Activated naive CD4-positive, alpha-beta T cell treated with anti-CD3 and anti-CD28 coated beads for 36 hours (primary cell): Measurements from ENCODE around the gene FIZ1. TPM values are rescaled to one million over a fixed set of nuclear protein-coding genes. Genes with fewer than 3 reads are reported as not detected.

ENCODE experiments used
- CTCF ChIA-PET: fragments of 350-600 bp; sonication (Branson Sonifier 250); formaldehyde crosslinking; loops from one replicate; lab custom pipeline; 2021; ENCODE audit warnings: antibody characterized with exemption; lab: Charles Lee
- DNase-seq: peaks from one replicate; pipeline ENCODE4 v3.0.0-alpha.2; 2020
- H3K27ac Mint-ChIP-seq: one replicate; pipeline ENCODE4 v1.8.0; 2021; ENCODE audit warnings: mild to moderate bottlenecking, mixed read lengths
- H3K27me3 Mint-ChIP-seq: one replicate; pipeline ENCODE4 v1.8.0; 2021; ENCODE audit warnings: low read depth, mixed read lengths
- H3K36me3 Mint-ChIP-seq: one replicate; pipeline ENCODE4 v1.8.0; 2021; ENCODE audit warnings: low read depth, mixed read lengths
- H3K4me1 Mint-ChIP-seq: one replicate; pipeline ENCODE4 v1.8.0; 2021; ENCODE audit warnings: low read depth, mixed read lengths
- H3K4me3 Mint-ChIP-seq: one replicate; pipeline ENCODE4 v1.8.0; 2021; ENCODE audit warnings: mild to moderate bottlenecking, moderate library complexity, mixed read lengths
- H3K9me3 Mint-ChIP-seq: one replicate; pipeline ENCODE4 v1.8.0; 2021; ENCODE audit warnings: mixed read lengths
- intact Hi-C: fragments of 100-400 bp; cut with micrococcal nuclease; formaldehyde crosslinking; loops from one replicate; pipeline ENCODE4 v1.15.1; 2023
- total RNA-seq, 2 experiments: library from RNA; stranded (reverse); gene quantifications; one replicate each; pipeline ENCODE4 v1.2.3, GENCODE V29; 2021

The FIZ1 gene
- total RNA-seq, 2 experiments from 2014 or later = 12.8 to 14.8 TPM

DNA sequence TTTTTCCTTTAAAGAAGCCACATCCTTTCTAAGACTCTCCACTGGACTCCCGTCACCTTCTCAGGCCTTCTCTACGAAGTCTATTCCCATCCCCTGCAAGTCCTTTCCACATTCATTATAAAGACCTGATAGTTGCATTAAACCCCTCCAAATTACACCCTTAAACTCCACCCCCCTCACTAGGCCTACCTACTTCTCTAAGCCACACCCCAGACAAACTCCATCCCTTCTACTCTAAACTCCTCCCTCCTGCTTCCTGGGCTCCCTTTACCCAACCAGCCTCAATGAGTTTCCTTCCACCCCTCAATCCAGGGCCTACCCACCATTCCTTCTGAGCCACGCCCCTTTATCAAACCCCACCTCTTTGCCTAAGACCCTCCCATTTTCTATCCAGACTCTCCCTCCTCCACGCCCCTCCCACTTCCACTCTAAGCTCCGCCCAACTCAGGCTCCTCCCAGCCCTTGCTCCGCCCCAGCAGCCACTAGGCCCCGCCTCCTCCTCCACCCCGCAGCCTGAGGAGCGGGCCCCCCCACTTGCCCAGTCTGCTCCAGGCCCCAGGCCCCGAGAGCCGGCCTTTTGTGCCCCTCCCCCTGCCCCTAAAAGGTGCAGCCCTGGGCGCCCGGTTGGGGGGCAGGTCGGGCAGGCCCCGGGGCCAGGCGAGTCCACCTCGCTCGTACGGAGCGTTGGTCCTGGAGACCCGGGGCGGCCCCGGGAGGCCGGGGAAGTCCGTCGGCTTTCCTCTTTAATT lies 424 bp downstream of the FIZ1 start:
- intact Hi-C loops = loop anchor here (1.0 to 2.0 kb wide), 10 partner anchors 12 to 1135 kb away; partner anchors contain the start of genes KMT5C, PPP6R1, RPL28 and ZNF444
- Mint-ChIP-seq H3K36me3 (peaks cover 34% of the 10 kb centered on the region), H3K27me3 (no peaks in the 10 kb centered on the region), H3K9me3 (peaks cover 2% of the 10 kb centered on the region), H3K27ac (peak overlapping the region; percentile 99), H3K4me1 (peaks cover 27% of the 10 kb centered on the region), H3K4me3 (peak overlapping the region; percentile 88)
- CTCF ChIA-PET = interaction anchor here (0.6 to 3.7 kb wide), 6 partner anchors 11 to 96 kb away, joined by 3 to 11 read pairs (median 4); partner anchors contain the start of gene ZNF784
- DNase-seq = peak; percentile 97

DNA sequence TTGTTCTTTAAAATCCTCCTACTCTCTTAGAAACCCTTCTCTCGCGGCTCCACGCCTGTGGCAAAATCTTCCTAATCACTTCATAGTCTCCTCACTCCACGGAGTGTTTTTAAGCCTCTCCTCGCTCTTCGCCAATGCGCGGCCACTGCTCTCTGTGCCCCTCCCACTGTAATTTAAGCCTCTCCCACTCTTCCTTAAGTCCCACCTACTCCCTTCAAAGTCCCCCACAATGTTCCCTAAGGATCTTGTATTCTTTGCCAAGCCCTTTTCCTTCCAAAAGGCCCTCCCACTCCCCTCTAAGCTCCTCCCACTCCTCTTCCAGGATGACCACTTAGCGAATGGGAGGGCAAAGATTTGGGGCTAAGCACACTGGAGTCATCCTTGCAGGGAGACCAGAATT lies 1.3 kb downstream of the FIZ1 start:
- DNase-seq = no peak
- peaks cover 2% of the 10 kb centered on the region for H3K9me3 Mint-ChIP-seq
- peaks cover 21% of the 10 kb centered on the region for H3K4me1 Mint-ChIP-seq
- intact Hi-C loops = loop anchor here (2.0 kb wide), 1 partner anchor 17 kb away; the partner anchor contains the start of gene ZNF579
- H3K27me3 Mint-ChIP-seq = no peaks in the 10 kb centered on the region
- peaks cover 34% of the 10 kb centered on the region for H3K36me3 Mint-ChIP-seq
- CTCF ChIA-PET = no interaction called here
- H3K27ac Mint-ChIP-seq = no peak overlapping the region
- no peak overlapping the region for H3K4me3 Mint-ChIP-seq

- CTCF ChIA-PET = no interaction called here
- no peaks in the 10 kb centered on the region for H3K27me3 Mint-ChIP-seq
- no peak for DNase-seq
- H3K9me3 Mint-ChIP-seq = peaks cover 2% of the 10 kb centered on the region
- H3K4me1 Mint-ChIP-seq = peaks cover 21% of the 10 kb centered on the region
- H3K36me3 Mint-ChIP-seq = peaks cover 34% of the 10 kb centered on the region
- no peak overlapping the region for H3K4me3 Mint-ChIP-seq
- H3K27ac Mint-ChIP-seq = no peak overlapping the region
- intact Hi-C loops = no loop called here
Observed at GRCh38 chr19:55597501-55597921, 1.8 kb downstream of the FIZ1 start.

GRCh38 chr19:55596304-55596703 lies 3.0 kb downstream of the FIZ1 start:
- no peak for DNase-seq
- H3K4me3 Mint-ChIP-seq = no peak overlapping the region
- CTCF ChIA-PET = no interaction called here
- H3K27me3 Mint-ChIP-seq = no peaks in the 10 kb centered on the region
- intact Hi-C loops = no loop called here
- peaks cover 2% of the 10 kb centered on the region for H3K9me3 Mint-ChIP-seq
- peaks cover 38% of the 10 kb centered on the region for H3K36me3 Mint-ChIP-seq
- no peak overlapping the region for H3K27ac Mint-ChIP-seq
- H3K4me1 Mint-ChIP-seq = peaks cover 16% of the 10 kb centered on the region

GRCh38 chr19:55594996-55595545 lies 4.2 kb downstream of the FIZ1 start:
- CTCF ChIA-PET = no interaction called here
- H3K4me1 Mint-ChIP-seq = peaks cover 11% of the 10 kb centered on the region

DNA sequence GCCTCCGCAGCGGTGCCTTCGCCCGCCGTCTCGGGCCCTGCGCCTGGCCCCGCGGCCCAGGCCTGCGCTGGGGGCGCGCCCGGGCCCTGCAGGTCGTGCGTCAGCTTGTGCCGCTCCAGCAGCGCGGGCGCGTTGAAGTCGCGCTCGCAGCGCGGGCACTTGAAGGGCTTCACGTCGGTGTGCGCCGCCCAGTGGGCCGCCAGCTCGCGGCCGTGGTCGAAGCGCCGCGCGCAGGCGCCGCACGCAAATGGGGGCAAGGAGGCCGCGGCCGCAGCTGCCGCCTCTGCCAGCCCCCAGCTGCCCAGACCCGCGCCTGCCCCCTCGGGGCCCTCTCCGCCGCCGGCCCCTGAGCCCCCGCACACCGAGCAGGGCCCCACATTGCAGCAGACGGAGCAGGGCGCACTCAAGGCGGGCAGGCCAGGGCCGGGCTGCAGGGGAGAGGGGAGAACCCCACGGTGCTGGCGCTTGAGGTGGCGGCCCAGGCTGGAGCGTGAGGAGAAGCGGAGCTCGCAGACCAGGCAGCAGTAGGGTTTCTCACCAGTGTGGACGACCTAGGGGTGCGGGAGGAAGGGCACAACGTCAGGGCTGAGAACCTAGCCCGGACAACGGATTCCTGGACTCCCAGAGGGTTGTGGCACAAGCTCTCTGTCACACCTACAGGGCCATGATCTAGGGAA lies 6.1 kb downstream of the FIZ1 start:
- Mint-ChIP-seq H3K4me3 (no peak overlapping the region), H3K9me3 (no peaks in the 10 kb centered on the region), H3K36me3 (peaks cover 34% of the 10 kb centered on the region), H3K27me3 (no peaks in the 10 kb centered on the region), H3K27ac (no peak overlapping the region), H3K4me1 (peaks cover 8% of the 10 kb centered on the region)
- no peak for DNase-seq
- intact Hi-C loops = no loop called here
- CTCF ChIA-PET = interaction anchor here (0.7 kb wide), 1 partner anchor 384 kb away, joined by 4 read pairs; the partner anchor contains the start of gene PTPRH

More at GRCh38 chr19:55594996-55595545, 4.2 kb downstream of the FIZ1 start:
- Mint-ChIP-seq H3K36me3 (peaks cover 38% of the 10 kb centered on the region), H3K27me3 (no peaks in the 10 kb centered on the region), H3K27ac (no peak overlapping the region), H3K4me3 (no peak overlapping the region), H3K9me3 (peaks cover 2% of the 10 kb centered on the region)
- DNase-seq = no peak
- intact Hi-C loops = no loop called here

DNA sequence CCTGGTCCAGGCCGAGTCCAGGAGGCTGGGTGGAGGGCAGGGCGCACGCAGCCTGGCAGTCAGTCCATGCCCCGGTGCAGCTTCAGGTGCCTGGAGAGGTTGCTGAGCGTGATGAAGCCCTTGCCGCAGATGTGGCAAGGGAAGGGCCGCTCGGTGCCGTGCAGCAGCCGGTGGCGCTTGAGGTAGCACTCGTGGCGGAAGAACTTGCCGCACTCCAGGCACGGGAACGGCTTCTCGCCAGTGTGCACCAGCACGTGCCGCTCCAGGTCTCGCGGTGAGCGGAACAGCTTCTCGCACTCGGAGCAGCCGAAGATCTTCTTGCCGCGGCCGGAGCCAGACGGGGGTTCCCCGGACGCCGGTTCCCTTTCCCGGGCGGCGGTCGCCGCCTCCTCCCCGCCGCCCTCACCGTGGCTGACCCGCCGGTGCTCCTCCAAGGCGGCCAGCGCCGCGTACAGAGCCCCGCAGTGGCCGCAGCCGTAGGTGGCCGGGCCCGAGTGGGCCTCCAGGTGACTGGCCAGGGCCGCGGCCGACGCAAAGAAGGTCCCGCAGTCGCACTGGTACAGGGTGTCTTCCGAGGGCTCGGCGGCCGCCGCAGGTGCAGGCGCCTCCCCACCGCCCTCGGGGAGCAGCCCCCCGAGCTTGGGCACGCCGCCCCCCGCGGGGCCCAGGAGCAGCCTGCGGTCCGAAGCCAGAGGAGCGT lies 6.8 kb downstream of the FIZ1 start:
- H3K9me3 Mint-ChIP-seq = no peaks in the 10 kb centered on the region
- no peak overlapping the region for H3K27ac Mint-ChIP-seq
- H3K36me3 Mint-ChIP-seq = peaks cover 32% of the 10 kb centered on the region
- no peak for DNase-seq
- no peak overlapping the region for H3K4me3 Mint-ChIP-seq
- CTCF ChIA-PET = no interaction called here
- intact Hi-C loops = no loop called here
- no peaks in the 10 kb centered on the region for H3K27me3 Mint-ChIP-seq
- peaks cover 6% of the 10 kb centered on the region for H3K4me1 Mint-ChIP-seq

DNA sequence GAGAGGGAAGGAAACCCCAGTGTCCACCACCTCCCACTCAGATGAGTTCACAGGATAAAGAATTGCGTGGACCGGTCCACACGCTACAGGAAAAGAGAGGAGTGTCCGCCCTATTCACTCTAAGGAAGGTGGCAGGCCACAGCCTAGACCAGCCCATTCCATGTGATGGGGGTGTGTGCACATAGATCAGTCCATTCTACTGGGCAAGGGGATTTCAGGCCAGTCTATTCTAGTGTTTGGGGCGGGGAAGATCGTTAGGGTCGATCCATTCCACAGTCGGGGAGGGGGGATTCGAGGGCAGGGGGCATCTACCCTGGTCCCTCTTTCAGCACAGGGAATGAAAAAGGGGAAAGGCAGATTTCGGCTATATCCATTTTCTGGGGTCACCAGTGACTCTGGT lies 7.8 kb downstream of the FIZ1 start:
- intact Hi-C loops = no loop called here
- CTCF ChIA-PET = no interaction called here
- DNase-seq = no peak
- H3K4me3 Mint-ChIP-seq = no peak overlapping the region
- no peaks in the 10 kb centered on the region for H3K9me3 Mint-ChIP-seq
- H3K4me1 Mint-ChIP-seq = peaks cover 11% of the 10 kb centered on the region
- no peaks in the 10 kb centered on the region for H3K27me3 Mint-ChIP-seq
- H3K36me3 Mint-ChIP-seq = peaks cover 25% of the 10 kb centered on the region
- H3K27ac Mint-ChIP-seq = no peak overlapping the region

GRCh38 chr19:55590617-55591016 lies 8.7 kb downstream of the FIZ1 start:
- no peak for DNase-seq
- H3K4me3 Mint-ChIP-seq = no peak overlapping the region
- no peak overlapping the region for H3K27ac Mint-ChIP-seq
- CTCF ChIA-PET = no interaction called here
- intact Hi-C loops = no loop called here
- H3K4me1 Mint-ChIP-seq = peaks cover 19% of the 10 kb centered on the region
- H3K27me3 Mint-ChIP-seq = no peaks in the 10 kb centered on the region
- H3K9me3 Mint-ChIP-seq = no peaks in the 10 kb centered on the region
- H3K36me3 Mint-ChIP-seq = peaks cover 19% of the 10 kb centered on the region

DNA sequence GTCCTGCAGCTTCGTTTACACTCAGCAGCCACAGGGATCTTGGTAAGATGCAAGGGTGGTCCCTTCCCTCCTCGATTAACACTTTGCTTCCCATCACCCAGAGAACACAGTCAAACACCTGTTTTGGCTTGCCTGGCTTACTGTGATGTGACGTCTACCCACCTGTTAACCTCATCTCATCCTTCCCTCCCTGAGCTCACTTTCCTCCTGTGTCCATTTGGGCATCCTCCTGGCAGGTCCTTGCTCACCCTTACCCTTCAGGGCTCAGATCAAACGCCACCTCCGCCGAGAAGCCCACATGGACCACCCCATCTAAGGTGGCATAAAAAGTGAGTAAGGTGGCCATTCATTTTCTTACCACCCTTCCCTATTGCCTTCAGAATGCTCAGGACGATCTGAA lies 9.2 kb downstream of the FIZ1 start:
- CTCF ChIA-PET = no interaction called here
- intact Hi-C loops = no loop called here
- Mint-ChIP-seq H3K27ac (no peak overlapping the region), H3K4me1 (peaks cover 23% of the 10 kb centered on the region), H3K36me3 (peaks cover 14% of the 10 kb centered on the region), H3K4me3 (no peak overlapping the region), H3K9me3 (no peaks in the 10 kb centered on the region), H3K27me3 (no peaks in the 10 kb centered on the region)
- no peak for DNase-seq

- Mint-ChIP-seq H3K27ac (no peak overlapping the region), H3K4me1 (peaks cover 23% of the 10 kb centered on the region), H3K27me3 (no peaks in the 10 kb centered on the region), H3K36me3 (peaks cover 8% of the 10 kb centered on the region), H3K9me3 (no peaks in the 10 kb centered on the region), H3K4me3 (no peak overlapping the region)
- CTCF ChIA-PET = no interaction called here
- no peak for DNase-seq
- intact Hi-C loops = no loop called here
Observed at GRCh38 chr19:55588738-55589137, 10.6 kb downstream of the FIZ1 start.
